ENCODE measurements around the gene STARD13. TPM values are rescaled to one million over a fixed set of nuclear protein-coding genes. Genes with fewer than 3 reads are reported as not detected.

The STARD13 gene
- total RNA-seq, 4 donors from 2014 or later, result 36.8 to 65.6 (median 46.0) TPM

- peak overlapping the region; percentile 25 to 31 for H3K4me3 ChIP-seq
- H3K36me3 ChIP-seq, result no peaks in the 10 kb centered on the region
- peak overlapping the region; percentile 76 to 90 for H3K27ac ChIP-seq
- H3K9me3 ChIP-seq, result no peaks in the 10 kb centered on the region
- DNase-seq, result peak; percentile 86 to 90
- TF ChIP-seq POLR2A (IDR thresholded peaks at IDR 0.05), result peak; percentile 13 to 31
- TF ChIP-seq CTCF (IDR thresholded peaks at IDR 0.05), result no peak
- H3K4me1 ChIP-seq, result no peaks in the 10 kb centered on the region
- intact Hi-C loops (cut with DNase I; ENCODE audit: low total_unique reads), result no loop called here
- no peaks in the 10 kb centered on the region for H3K27me3 ChIP-seq
Observed at GRCh38 chr13:33204130-33204927, 81.2 kb downstream of the STARD13 start.

GRCh38 chr13:33202644-33203169 is 82.8 kb downstream of the STARD13 start:
- Histone ChIP-seq H3K36me3 (no peaks in the 10 kb centered on the region), H3K4me3 (no peak overlapping the region), H3K27me3 (no peaks in the 10 kb centered on the region), H3K4me1 (no peaks in the 10 kb centered on the region), H3K9me3 (no peaks in the 10 kb centered on the region), H3K27ac (peak overlapping the region in 1 of 2 donors; percentile 90)
- no peak for DNase-seq
- TF ChIP-seq CTCF (IDR thresholded peaks at IDR 0.05), result no peak
- TF ChIP-seq POLR2A (IDR thresholded peaks at IDR 0.05), result no peak
- intact Hi-C loops (cut with DNase I; ENCODE audit: low total_unique reads), result no loop called here

GRCh38 chr13:33201659-33202058 is 83.9 kb downstream of the STARD13 start:
- intact Hi-C loops (cut with DNase I; ENCODE audit: low total_unique reads), result no loop called here
- H3K27me3 ChIP-seq, result no peaks in the 10 kb centered on the region
- TF ChIP-seq POLR2A (IDR thresholded peaks at IDR 0.05), result no peak
- no peak for TF ChIP-seq CTCF (IDR thresholded peaks at IDR 0.05)
- no peak for DNase-seq
- no peak overlapping the region for H3K4me3 ChIP-seq
- H3K9me3 ChIP-seq, result no peaks in the 10 kb centered on the region
- H3K36me3 ChIP-seq, result no peaks in the 10 kb centered on the region
- no peaks in the 10 kb centered on the region for H3K4me1 ChIP-seq
- peak overlapping the region in 1 of 2 donors; percentile 90 for H3K27ac ChIP-seq

GRCh38 chr13:33199289-33199850 is 86.2 kb downstream of the STARD13 start:
- no peaks in the 10 kb centered on the region for H3K9me3 ChIP-seq
- peak overlapping the region in 1 of 2 donors; percentile 44 for H3K27ac ChIP-seq
- intact Hi-C loops (cut with DNase I; ENCODE audit: low total_unique reads), result no loop called here
- H3K4me1 ChIP-seq, result peaks cover 0 to 4% of the 10 kb centered on the region in 2 donors
- DNase-seq, result no peak
- H3K4me3 ChIP-seq, result no peak overlapping the region
- TF ChIP-seq POLR2A (IDR thresholded peaks at IDR 0.05) (no peak), CTCF (IDR thresholded peaks at IDR 0.05) (no peak)
- no peaks in the 10 kb centered on the region for H3K36me3 ChIP-seq
- no peaks in the 10 kb centered on the region for H3K27me3 ChIP-seq

- H3K27me3 ChIP-seq, result no peaks in the 10 kb centered on the region
- H3K4me1 ChIP-seq, result peaks cover 3 to 4% of the 10 kb centered on the region in 2 donors
- no peaks in the 10 kb centered on the region for H3K36me3 ChIP-seq
- H3K4me3 ChIP-seq, result no peak overlapping the region
- peak overlapping the region in 1 of 2 donors; percentile 44 for H3K27ac ChIP-seq
- no peak for TF ChIP-seq CTCF (IDR thresholded peaks at IDR 0.05)
- intact Hi-C loops (cut with DNase I; ENCODE audit: low total_unique reads), result no loop called here
- H3K9me3 ChIP-seq, result no peaks in the 10 kb centered on the region
- DNase-seq, result no peak
Observed at GRCh38 chr13:33197541-33197971, 88.0 kb downstream of the STARD13 start.
